ENCODE measurements around the gene SLC40A1. TPM values are rescaled to one million over a fixed set of nuclear protein-coding genes. Genes with fewer than 3 reads are reported as not detected.

The SLC40A1 gene
- total RNA-seq: 30.3 TPM
- long read RNA-seq, transcript SLC40A1-201 (8 exons, 3,442 nt): major isoform, 233 of 253 reads
- long read RNA-seq, partial matches to known transcripts: 6 of 253 reads
- long read RNA-seq, other reads (novel, unspliced or antisense): 14 of 253 reads

GRCh38 chr2:189580658-189581353 lies at the start of gene SLC40A1:
Gene SLC40A1, minus strand, starts transcription at chr2:189580786. Its CDS starts 326 bp downstream, at chr2:189580460.
- intact Hi-C loops (cut with DNase I): loop anchor here (5.0 kb wide), 1 partner anchor 114 kb away; no protein-coding TSS in a partner anchor

GRCh38 chr2:189629531-189630453 lies 49.2 kb upstream of the SLC40A1 start:
- no peak for DNase-seq (ENCODE audit: low spot score)
- intact Hi-C loops (cut with DNase I): loop anchor here (5.0 kb wide), 1 partner anchor 162 kb away; no protein-coding TSS in a partner anchor

More at GRCh38 chr2:189580658-189581353, at the start of gene SLC40A1:
- peak; percentile 93 for DNase-seq (ENCODE audit: low spot score)

- no peak for DNase-seq (ENCODE audit: low spot score)
- intact Hi-C loops (cut with DNase I): no loop called here
These were observed 48.4 kb upstream of the SLC40A1 start for GRCh38 chr2:189628817-189629530.

- intact Hi-C loops (cut with DNase I): no loop called here
These were observed 47.2 kb upstream of the SLC40A1 start for GRCh38 chr2:189627789-189628188.

GRCh38 chr2:189625636-189626035 lies 45.0 kb upstream of the SLC40A1 start:
- DNase-seq (ENCODE audit: low spot score): no peak
- intact Hi-C loops (cut with DNase I): no loop called here

More at GRCh38 chr2:189627789-189628188, 47.2 kb upstream of the SLC40A1 start:
- no peak for DNase-seq (ENCODE audit: low spot score)

- no peak for DNase-seq (ENCODE audit: low spot score)
- intact Hi-C loops (cut with DNase I): no loop called here
These were observed 44.2 kb upstream of the SLC40A1 start for GRCh38 chr2:189624648-189625355.

- no peak for DNase-seq (ENCODE audit: low spot score)
- intact Hi-C loops (cut with DNase I): no loop called here
These were observed 42.5 kb upstream of the SLC40A1 start for GRCh38 chr2:189623049-189623448.

GRCh38 chr2:189621781-189622180 lies 41.2 kb upstream of the SLC40A1 start:
- intact Hi-C loops (cut with DNase I): no loop called here
- DNase-seq (ENCODE audit: low spot score): no peak

GRCh38 chr2:189618197-189618596 lies 37.6 kb upstream of the SLC40A1 start:
- intact Hi-C loops (cut with DNase I): no loop called here

GRCh38 chr2:189614585-189614984 lies 34.0 kb upstream of the SLC40A1 start:
- intact Hi-C loops (cut with DNase I): no loop called here
- no peak for DNase-seq (ENCODE audit: low spot score)

More at GRCh38 chr2:189618197-189618596, 37.6 kb upstream of the SLC40A1 start:
- no peak for DNase-seq (ENCODE audit: low spot score)

- no peak for DNase-seq (ENCODE audit: low spot score)
- intact Hi-C loops (cut with DNase I): loop anchor here (1.0 kb wide), 1 partner anchor 32 kb away; no protein-coding TSS in a partner anchor
These were observed 33.2 kb upstream of the SLC40A1 start for GRCh38 chr2:189613650-189614420.

- intact Hi-C loops (cut with DNase I): loop anchor here (1.0 kb wide), 1 partner anchor 31 kb away; no protein-coding TSS in a partner anchor
- DNase-seq (ENCODE audit: low spot score): no peak
These were observed 32.6 kb upstream of the SLC40A1 start for GRCh38 chr2:189613077-189613636.

GRCh38 chr2:189610700-189611099 lies 30.1 kb upstream of the SLC40A1 start:
- DNase-seq (ENCODE audit: low spot score): no peak
- intact Hi-C loops (cut with DNase I): no loop called here

GRCh38 chr2:189609853-189610252 lies 29.3 kb upstream of the SLC40A1 start:
- no peak for DNase-seq (ENCODE audit: low spot score)
- intact Hi-C loops (cut with DNase I): no loop called here

- DNase-seq (ENCODE audit: low spot score): no peak
- intact Hi-C loops (cut with DNase I): no loop called here
These were observed 28.8 kb upstream of the SLC40A1 start for GRCh38 chr2:189609423-189609816.

GRCh38 chr2:189608795-189609422 lies 28.3 kb upstream of the SLC40A1 start:
- intact Hi-C loops (cut with DNase I): no loop called here
- DNase-seq (ENCODE audit: low spot score): no peak

GRCh38 chr2:189608170-189608569 lies 27.6 kb upstream of the SLC40A1 start:
- no peak for DNase-seq (ENCODE audit: low spot score)

More at GRCh38 chr2:189608170-189608569, 27.6 kb upstream of the SLC40A1 start:
- intact Hi-C loops (cut with DNase I): no loop called here

All from cardiac septum (tissue), 1 donor.